Activated naive CD4-positive, alpha-beta T cell treated with anti-CD3 and anti-CD28 coated beads, Interleukin-2, amount 50 U/mL, for 72 hours (primary cell): Measurements from ENCODE around the gene SUCO. TPM values are rescaled to one million over a fixed set of nuclear protein-coding genes. Genes with fewer than 3 reads are reported as not detected.

Experiments used
- ATAC-seq, 2 donors: fragments of 150-1000 bp; cut with Tn5 transposase; 2 replicates each; pipeline ENCODE4 v1.10.0; 2021; ENCODE audit warnings: mild to moderate bottlenecking in 2 of 2, moderate library complexity in 2 of 2
- DNase-seq, 2 donors: peaks; one replicate each; pipeline ENCODE4 v3.0.0; 2021 to 2022; ENCODE audit warnings: low spot score in 2 of 2
- H3K27ac Mint-ChIP-seq, 2 donors: one replicate each; pipeline ENCODE4 v1.8.0; 2022; ENCODE audit warnings: mild to moderate bottlenecking in 2 of 2, mixed read lengths in 2 of 2
- H3K36me3 Mint-ChIP-seq, 2 donors: one replicate each; pipeline ENCODE4 v1.8.0; 2022; ENCODE audit warnings: mixed read lengths in 2 of 2
- H3K9me3 Mint-ChIP-seq, 2 donors: one replicate each; pipeline ENCODE4 v1.8.0; 2022; ENCODE audit warnings: mixed read lengths in 2 of 2
- total RNA-seq, 2 donors: library from RNA; stranded (reverse); gene quantifications; one replicate each; pipeline ENCODE4 v1.2.3, GENCODE V29; 2022

The SUCO gene
- total RNA-seq, 2 donors from 2014 or later, result 24.3 to 39.7 TPM

DNA sequence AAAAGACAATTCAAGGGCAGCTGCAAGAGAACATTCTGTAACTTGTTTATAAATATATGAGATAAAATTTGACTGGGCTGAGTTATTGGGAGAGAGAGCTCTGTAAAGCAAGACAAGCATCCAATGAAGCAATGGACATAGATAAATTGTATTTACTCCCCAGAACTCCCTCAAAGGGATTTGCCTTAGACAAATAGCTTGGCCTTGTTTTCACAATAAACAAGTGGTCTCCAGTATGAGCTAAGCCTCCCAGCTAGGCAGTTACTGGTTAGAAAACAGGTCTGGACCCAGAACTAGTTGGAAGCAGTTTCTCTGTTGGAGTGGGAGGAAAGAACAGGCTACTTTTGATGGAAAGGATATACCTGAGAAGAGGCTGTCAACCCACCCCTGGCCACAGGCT, 25.2 kb upstream of the SUCO start:
- ATAC-seq (no peak), DNase-seq (no peak)
- Mint-ChIP-seq H3K36me3 (no peaks in the 10 kb centered on the region), H3K27ac (no peak overlapping the region), H3K9me3 (no peaks in the 10 kb centered on the region)

DNA sequence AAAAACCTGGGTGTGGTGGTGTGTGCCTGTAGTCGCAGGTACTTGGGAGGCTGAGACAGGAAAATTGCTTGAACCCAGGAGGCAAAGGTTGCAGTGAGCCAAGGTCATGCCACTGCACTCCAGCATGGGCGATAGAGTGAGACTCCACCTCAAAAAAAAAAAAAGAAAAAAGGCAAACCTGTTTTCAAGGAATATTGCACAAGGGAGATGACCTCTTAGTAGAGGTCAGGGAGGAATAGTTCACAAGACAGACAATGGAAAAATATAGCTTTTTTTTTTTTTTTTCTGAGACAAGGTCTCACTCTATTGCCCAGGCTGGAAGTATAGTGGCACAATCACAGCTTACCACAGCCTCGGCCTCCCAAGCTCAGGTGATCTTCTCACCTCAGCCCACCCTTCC, 22.5 kb upstream of the SUCO start:
- H3K27ac Mint-ChIP-seq, result no peak overlapping the region
- H3K9me3 Mint-ChIP-seq, result no peaks in the 10 kb centered on the region
- DNase-seq (no peak), ATAC-seq (no peak)
- H3K36me3 Mint-ChIP-seq, result no peaks in the 10 kb centered on the region

DNA sequence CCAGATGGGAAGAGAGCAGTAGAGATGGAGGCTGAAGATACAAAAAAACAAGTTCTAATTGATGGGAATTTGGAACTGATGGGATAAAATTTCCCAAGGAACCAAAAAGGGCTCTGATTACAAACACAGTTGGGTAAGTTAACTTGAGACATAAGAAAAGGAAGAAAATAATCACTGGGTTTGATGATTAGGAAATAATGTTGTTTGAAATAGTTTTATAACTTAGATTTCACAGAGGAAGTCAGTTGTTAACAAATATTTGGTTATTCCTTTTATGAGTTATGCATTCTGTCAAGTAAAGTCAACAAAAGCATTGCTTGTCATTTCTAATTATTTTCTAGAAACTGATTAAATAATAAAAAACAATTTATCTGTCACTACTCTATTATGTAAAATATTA, 20.4 kb upstream of the SUCO start:
- H3K27ac Mint-ChIP-seq, result no peak overlapping the region
- no peaks in the 10 kb centered on the region for H3K9me3 Mint-ChIP-seq
- H3K36me3 Mint-ChIP-seq, result no peaks in the 10 kb centered on the region
- DNase-seq, result no peak
- ATAC-seq, result no peak

DNA sequence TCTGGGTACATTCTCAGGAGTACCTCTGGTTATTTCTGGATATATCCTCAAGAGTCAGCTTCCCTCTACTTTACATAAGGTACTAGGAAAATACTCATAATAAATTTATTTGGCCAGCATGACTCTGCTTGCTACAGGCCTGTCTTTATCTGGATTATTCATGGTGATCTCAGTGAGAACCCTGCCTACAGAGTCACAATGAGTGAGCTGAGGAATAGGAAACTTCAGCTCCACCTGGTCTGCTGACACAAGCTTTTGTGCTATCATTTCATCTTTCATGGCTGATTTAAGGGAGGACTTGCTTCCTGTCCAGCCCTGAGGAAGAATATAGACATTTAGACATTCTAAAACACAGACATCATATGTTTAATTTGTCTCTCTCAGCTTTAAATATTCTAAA, 19.5 kb upstream of the SUCO start:
- Mint-ChIP-seq H3K9me3 (no peaks in the 10 kb centered on the region), H3K27ac (no peak overlapping the region)

DNA sequence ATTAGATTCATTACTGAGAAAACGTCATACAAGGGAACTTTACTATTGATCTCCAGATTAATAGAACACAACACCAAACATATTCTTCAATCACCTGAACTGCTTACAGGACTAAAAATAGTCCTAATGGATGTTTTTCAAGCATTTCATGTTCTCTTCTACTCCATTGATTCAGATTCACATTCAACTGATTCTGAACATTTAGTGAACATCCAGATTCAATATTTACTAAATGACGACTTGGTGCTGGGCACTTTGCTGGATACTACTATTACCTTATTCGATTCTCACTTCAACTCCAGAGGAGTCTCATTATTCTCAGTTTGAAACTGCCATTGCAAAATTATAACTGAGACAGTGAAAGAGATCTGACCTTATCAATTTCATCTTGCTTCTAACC, 18.8 kb upstream of the SUCO start:
- H3K36me3 Mint-ChIP-seq, result no peaks in the 10 kb centered on the region
- no peaks in the 10 kb centered on the region for H3K9me3 Mint-ChIP-seq
- no peak overlapping the region for H3K27ac Mint-ChIP-seq
- no peak for ATAC-seq
- DNase-seq, result no peak

More for the DNA sequence above, 19.5 kb upstream of the SUCO start:
- no peaks in the 10 kb centered on the region for H3K36me3 Mint-ChIP-seq
- DNase-seq (no peak), ATAC-seq (no peak)

- H3K36me3 Mint-ChIP-seq, result no peaks in the 10 kb centered on the region
- ATAC-seq (no peak), DNase-seq (no peak)
- H3K9me3 Mint-ChIP-seq, result no peaks in the 10 kb centered on the region
- no peak overlapping the region for H3K27ac Mint-ChIP-seq
Measured at GRCh38 chr1:172515436-172515835, 17.5 kb upstream of the SUCO start.

GRCh38 chr1:172515927-172516326, 17.0 kb upstream of the SUCO start:
- no peak for ATAC-seq
- H3K27ac Mint-ChIP-seq, result no peak overlapping the region
- no peak for DNase-seq
- no peaks in the 10 kb centered on the region for H3K9me3 Mint-ChIP-seq
- H3K36me3 Mint-ChIP-seq, result no peaks in the 10 kb centered on the region

DNA sequence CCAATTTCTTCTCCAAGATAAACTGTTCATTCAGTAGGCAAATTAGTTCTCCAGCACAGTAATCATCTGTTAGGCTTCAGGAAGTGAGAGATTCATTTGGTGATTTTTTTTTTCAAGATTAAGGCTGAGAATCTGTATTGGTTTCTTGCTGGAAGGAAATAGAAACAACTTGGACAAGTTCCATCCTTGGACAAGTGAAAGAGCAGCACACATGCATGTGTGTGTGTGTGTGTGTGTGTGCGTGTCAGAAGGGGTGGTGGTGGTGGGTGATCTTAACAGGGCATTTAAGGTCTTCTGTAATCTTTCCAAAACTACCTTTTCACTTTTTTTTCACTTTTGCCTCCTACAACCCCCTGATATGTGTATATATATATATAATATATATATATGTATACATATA, 15.9 kb upstream of the SUCO start:
- ATAC-seq (no peak), DNase-seq (no peak)
- H3K9me3 Mint-ChIP-seq, result no peaks in the 10 kb centered on the region
- H3K36me3 Mint-ChIP-seq, result no peaks in the 10 kb centered on the region
- H3K27ac Mint-ChIP-seq, result no peak overlapping the region

DNA sequence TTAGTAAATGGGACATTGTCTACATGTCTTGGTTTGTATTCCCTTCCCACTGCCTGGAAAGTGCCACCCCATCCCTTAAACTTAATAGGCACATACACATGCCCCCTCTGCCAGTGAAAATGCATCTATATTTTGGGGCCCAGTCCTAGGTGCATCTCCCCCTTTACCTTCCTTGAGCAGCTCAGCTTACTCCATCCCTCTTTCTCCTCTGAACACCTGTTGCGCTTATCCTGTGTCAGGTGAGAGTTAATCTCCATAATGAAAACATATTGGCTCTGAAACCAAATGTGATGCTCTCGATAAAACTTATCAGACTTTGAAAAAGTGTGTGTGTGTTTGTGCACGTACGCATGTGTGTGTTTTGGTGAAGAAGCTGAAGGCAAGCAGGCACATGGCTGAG, 15.4 kb upstream of the SUCO start:
- DNase-seq (no peak), ATAC-seq (no peak)
- Mint-ChIP-seq H3K9me3 (no peaks in the 10 kb centered on the region), H3K27ac (no peak overlapping the region), H3K36me3 (no peaks in the 10 kb centered on the region)

DNA sequence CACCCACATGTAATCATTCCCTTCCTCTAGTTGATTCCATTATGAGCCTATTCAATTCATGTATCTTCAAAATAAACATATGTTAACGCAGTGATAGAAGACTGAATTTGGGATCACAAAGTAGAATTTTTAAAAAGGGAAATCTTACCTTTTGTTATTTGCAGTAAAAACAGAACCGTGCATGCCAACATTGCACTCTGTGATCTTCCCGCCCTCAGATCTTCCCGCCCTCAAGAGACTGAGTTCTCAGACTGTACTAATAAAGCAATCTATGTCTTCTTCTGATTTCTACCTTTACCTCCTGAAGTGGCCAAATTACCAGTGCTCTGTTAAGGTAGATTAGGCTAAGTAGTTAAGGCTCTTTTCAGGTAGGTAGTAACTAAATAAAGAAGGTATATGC, 3.6 kb upstream of the SUCO start:
- Mint-ChIP-seq H3K9me3 (no peaks in the 10 kb centered on the region), H3K27ac (no peak overlapping the region), H3K36me3 (peaks cover 8 to 15% of the 10 kb centered on the region in 2 donors)
- DNase-seq, result no peak
- no peak for ATAC-seq

- Mint-ChIP-seq H3K36me3 (peaks cover 8 to 15% of the 10 kb centered on the region in 2 donors), H3K9me3 (no peaks in the 10 kb centered on the region), H3K27ac (no peak overlapping the region)
- no peak for DNase-seq
- no peak for ATAC-seq
Measured at GRCh38 chr1:172530000-172530399, 3.0 kb upstream of the SUCO start.

DNA sequence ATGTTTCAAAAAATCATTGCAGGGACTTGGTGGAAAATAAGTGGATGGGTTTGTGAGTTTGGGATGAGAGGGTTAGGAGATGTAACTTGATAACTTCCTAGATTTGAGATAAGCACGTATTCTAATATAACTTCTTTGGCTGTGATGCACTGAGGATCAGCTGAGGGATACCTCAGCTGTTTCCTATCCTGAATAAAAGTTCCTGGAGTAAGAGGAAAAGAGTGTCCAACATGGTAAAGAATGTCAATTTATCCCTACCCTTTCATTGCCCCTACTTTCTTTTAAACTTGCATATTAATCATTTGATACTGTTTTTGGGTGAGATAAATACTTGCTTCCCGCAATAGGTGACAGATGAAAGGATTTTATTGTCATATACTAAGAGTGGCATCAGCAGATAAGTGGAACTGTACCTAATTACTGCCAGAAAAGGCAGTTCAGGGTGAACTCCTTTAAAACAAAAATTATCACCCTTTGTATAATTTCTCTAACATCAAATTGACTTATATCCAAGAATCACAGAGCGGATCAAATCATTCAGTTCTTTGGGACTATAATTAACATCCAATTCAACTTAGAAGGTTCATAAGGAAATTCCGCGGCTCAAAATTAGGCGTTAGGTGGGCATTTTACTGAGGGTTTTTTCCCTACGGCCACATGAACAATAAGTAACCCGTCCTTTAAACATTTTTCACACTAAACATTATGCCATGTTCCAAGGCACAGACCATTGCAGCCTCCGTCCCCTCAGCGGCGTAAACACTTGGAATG, 1.4 kb upstream of the SUCO start:
- H3K27ac Mint-ChIP-seq, result peak overlapping the region; percentile 94 to 100
- ATAC-seq, result no peak

DNA sequence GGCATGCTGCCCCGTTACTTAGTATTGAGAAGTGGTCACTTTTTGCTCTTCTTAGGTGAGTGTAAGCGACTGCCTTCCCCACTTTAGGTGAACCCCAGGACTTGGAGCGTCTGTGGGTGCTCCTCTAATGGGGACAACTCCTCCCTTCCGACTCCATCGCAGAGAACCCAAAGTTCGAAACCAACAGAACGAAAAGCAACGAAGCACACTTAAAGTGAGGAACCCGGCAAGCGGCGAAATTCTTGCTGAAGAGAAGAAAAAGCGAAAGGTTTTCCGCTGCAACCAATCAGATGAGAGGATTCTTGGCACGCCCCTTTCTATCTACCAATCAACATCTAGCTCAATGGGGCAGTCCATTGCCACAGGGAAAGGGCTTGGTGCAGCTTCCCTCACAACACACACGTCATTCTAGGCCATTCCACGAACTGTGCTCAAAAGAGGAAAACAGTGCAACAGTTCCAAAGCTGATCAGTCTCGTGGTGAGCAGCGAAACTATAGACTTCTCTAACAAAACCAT, 709 bp upstream of the SUCO start:
- ATAC-seq, result peak; percentile 77 to 78
- Mint-ChIP-seq H3K36me3 (peaks cover 8 to 15% of the 10 kb centered on the region in 2 donors), H3K27ac (peak overlapping the region; percentile 94 to 100), H3K9me3 (no peaks in the 10 kb centered on the region)
- peak; percentile 78 to 88 for DNase-seq

More for the DNA sequence above, 1.4 kb upstream of the SUCO start:
- no peaks in the 10 kb centered on the region for H3K9me3 Mint-ChIP-seq
- peaks cover 8 to 15% of the 10 kb centered on the region in 2 donors for H3K36me3 Mint-ChIP-seq
- no peak for DNase-seq

- H3K36me3 Mint-ChIP-seq, result peaks cover 8 to 15% of the 10 kb centered on the region in 2 donors
- peak in 1 of 2 donors; percentile 2 for ATAC-seq
- H3K9me3 Mint-ChIP-seq, result no peaks in the 10 kb centered on the region
- peak; percentile 31 to 58 for DNase-seq
- peak overlapping the region; percentile 94 to 97 for H3K27ac Mint-ChIP-seq
Measured at GRCh38 chr1:172533513-172534151, 682 bp downstream of the SUCO start.

DNA sequence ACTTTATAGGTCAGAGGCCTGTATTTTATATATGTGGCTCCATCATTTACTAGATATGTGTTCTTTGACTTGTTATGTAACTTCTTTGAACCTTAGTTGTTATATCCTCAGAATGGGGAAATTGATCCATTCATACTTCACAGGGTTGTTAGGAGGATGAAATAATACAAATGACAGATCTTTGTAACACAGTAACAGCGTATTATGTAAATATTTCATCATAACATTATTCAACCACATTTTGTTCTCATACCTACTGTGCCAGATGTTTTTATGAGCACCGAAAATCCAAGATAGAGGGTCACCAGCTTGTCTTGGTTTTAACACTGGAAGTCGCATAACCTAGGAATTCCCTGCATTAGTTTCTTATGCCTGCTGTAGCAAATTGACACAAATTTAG, 3.3 kb downstream of the SUCO start:
- ATAC-seq (no peak), DNase-seq (no peak)
- Mint-ChIP-seq H3K36me3 (peaks cover 8 to 15% of the 10 kb centered on the region in 2 donors), H3K27ac (no peak overlapping the region), H3K9me3 (no peaks in the 10 kb centered on the region)

DNA sequence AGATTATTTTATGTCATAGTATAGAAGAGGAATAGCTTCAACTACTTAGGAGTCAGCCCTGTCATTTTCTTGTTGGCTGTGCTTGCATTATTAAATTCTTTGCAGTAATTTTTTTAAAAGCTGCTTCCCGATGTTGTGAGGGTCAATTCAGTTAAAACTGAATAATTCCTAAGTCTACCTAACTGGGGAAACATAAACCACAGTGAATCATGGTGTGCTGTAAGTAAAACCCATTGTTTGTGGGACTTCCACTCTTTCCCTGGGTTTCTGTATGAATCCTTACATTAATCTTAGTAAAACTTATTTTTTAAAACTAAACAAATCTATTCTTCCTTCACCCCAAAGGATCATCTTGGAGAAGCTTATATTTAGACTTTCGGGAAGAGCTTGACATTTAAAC, 4.4 kb downstream of the SUCO start:
- peaks cover 11 to 13% of the 10 kb centered on the region in 2 donors for H3K36me3 Mint-ChIP-seq
- ATAC-seq, result no peak
- H3K27ac Mint-ChIP-seq, result no peak overlapping the region
- no peak for DNase-seq
- no peaks in the 10 kb centered on the region for H3K9me3 Mint-ChIP-seq

DNA sequence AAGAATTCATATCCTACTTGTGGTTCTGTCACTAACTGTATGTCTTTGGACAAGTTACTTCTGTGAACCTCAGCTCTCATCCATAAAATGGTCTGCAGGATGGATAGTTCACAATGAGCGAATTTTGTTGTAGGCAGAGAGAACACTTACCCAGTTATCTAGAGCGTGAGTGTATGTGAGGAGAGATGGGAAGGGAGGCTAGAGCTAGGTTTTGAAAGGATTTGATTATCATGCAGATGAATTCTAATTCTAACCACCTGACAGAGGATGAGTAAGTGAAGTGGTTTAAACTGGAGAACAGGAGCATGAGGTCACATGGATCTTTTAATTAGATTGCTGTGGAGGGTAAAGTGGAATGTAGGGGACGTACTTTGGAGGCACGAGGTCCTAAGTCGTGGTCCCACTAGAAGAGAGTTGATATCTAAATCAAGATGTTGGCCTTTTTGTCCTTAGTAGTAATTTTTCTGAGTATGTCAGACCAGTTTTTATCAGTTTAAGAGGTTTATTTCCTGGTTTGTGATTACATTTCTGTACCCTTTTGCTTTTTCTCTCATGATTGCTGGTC, 5.0 kb downstream of the SUCO start:
- no peak overlapping the region for H3K27ac Mint-ChIP-seq
- no peaks in the 10 kb centered on the region for H3K9me3 Mint-ChIP-seq
- no peak for DNase-seq
- ATAC-seq, result no peak
- peaks cover 9 to 13% of the 10 kb centered on the region in 2 donors for H3K36me3 Mint-ChIP-seq
